Astrocyte of the cerebellum (primary cell): ENCODE measurements around the gene MPIG6B.

ENCODE experiments used
- DNase-seq: peaks from one replicate; pipeline ENCODE4 v3.0.0-alpha.2; 2011; ENCODE audit warnings: low read depth
- H3K4me3 ChIP-seq: 2 replicates; pipeline ENCODE4 v1.5.1; 2011; ENCODE audit warnings: mild to moderate bottlenecking, low read depth, low read length, moderate library complexity
- CTCF ChIP-seq: IDR thresholded peaks from 2 replicates; pipeline ENCODE4 v1.5.1; 2012; ENCODE audit warnings: low read length, low read depth, moderate library complexity, mild to moderate bottlenecking; ENCODE audit errors: missing control alignments
- in situ Hi-C: cut with HindIII; loops from 2 replicates; pipeline ENCODE4 v1.10.0; 2017; ENCODE audit warnings: low sequenced_read_pairs

The MPIG6B gene

GRCh38 chr6:31691078-31691463 is 32.1 kb upstream of the MPIG6B start:
- no peak overlapping the region for H3K4me3 ChIP-seq
- TF ChIP-seq CTCF, result no peak
- no peak for DNase-seq
- in situ Hi-C loops, result loop anchor here (5.0 kb wide), 1 partner anchor 41 kb away; no protein-coding TSS in a partner anchor

GRCh38 chr6:31691564-31692108 is 31.5 kb upstream of the MPIG6B start:
- H3K4me3 ChIP-seq, result no peak overlapping the region
- in situ Hi-C loops, result loop anchor here (5.0 kb wide), 1 partner anchor 41 kb away; no protein-coding TSS in a partner anchor
- no peak for TF ChIP-seq CTCF
- DNase-seq, result no peak

GRCh38 chr6:31692353-31692752 is 30.8 kb upstream of the MPIG6B start:
- no peak for TF ChIP-seq CTCF
- no peak for DNase-seq
- in situ Hi-C loops, result loop anchor here (5.0 kb wide), 1 partner anchor 40 kb away; no protein-coding TSS in a partner anchor
- no peak overlapping the region for H3K4me3 ChIP-seq

- DNase-seq, result no peak
- in situ Hi-C loops, result loop anchor here (5.0 kb wide), 1 partner anchor 39 kb away; no protein-coding TSS in a partner anchor
- H3K4me3 ChIP-seq, result no peak overlapping the region
- TF ChIP-seq CTCF, result no peak
These were observed 30.3 kb upstream of the MPIG6B start for GRCh38 chr6:31692886-31693285.

- no peak for DNase-seq
- no peak for TF ChIP-seq CTCF
- H3K4me3 ChIP-seq, result no peak overlapping the region
- in situ Hi-C loops, result loop anchor here (5.0 kb wide), 1 partner anchor 39 kb away; no protein-coding TSS in a partner anchor
These were observed 29.6 kb upstream of the MPIG6B start for GRCh38 chr6:31693535-31693934.

GRCh38 chr6:31697555-31697954 is 25.6 kb upstream of the MPIG6B start:
- DNase-seq, result no peak
- no peak for TF ChIP-seq CTCF
- in situ Hi-C loops, result no loop called here
- H3K4me3 ChIP-seq, result no peak overlapping the region
